ENCODE results near the gene OR6Q1.

OR6Q1 gene

GRCh38 chr11:58057481-58057880, 26.7 kb downstream of the OR6Q1 start:
- H3K9me3 ChIP-seq (ENCODE audit: insufficient read depth, low read length), result no peaks in the 10 kb centered on the region
- no peaks in the 10 kb centered on the region for H3K79me2 ChIP-seq (ENCODE audit: low read length)
- no peak overlapping the region for H3K9ac ChIP-seq (ENCODE audit: low read length)
- H3K4me2 ChIP-seq (ENCODE audit: low read length), result no peak overlapping the region
- no peak overlapping the region for H3K4me3 ChIP-seq (ENCODE audit: low read length)
- H4K20me1 ChIP-seq (ENCODE audit: insufficient read depth, low read length), result no peaks in the 10 kb centered on the region
- no peaks in the 10 kb centered on the region for H3K36me3 ChIP-seq (replicated peaks; ENCODE audit: low read depth, low read length)
- H3K27me3 ChIP-seq (ENCODE audit: low read depth, low read length), result peaks cover 12% of the 10 kb centered on the region; the same call in 1 of the 2 replicates
- H3K4me1 ChIP-seq (ENCODE audit: low read length), result no peaks in the 10 kb centered on the region
- TF ChIP-seq CTCF (IDR thresholded peaks at IDR 0.05; ENCODE audit: low read depth, low read length) (no peak), EZH2phosphoT487 (IDR thresholded peaks at IDR 0.05; ENCODE audit: low read depth) (no peak)
- no peak overlapping the region for H2AFZ ChIP-seq (ENCODE audit: low read depth, low read length)
- no peak overlapping the region for H3K27ac ChIP-seq (ENCODE audit: low read length)

- no peak for TF ChIP-seq EZH2phosphoT487 (IDR thresholded peaks at IDR 0.05; ENCODE audit: low read depth)
- Histone ChIP-seq H3K9me3 (ENCODE audit: insufficient read depth, low read length) (no peaks in the 10 kb centered on the region), H4K20me1 (ENCODE audit: insufficient read depth, low read length) (no peaks in the 10 kb centered on the region), H2AFZ (ENCODE audit: low read depth, low read length) (no peak overlapping the region), H3K4me2 (ENCODE audit: low read length) (no peak overlapping the region), H3K27me3 (ENCODE audit: low read depth, low read length) (peaks cover 16% of the 10 kb centered on the region; the same call in 1 of the 2 replicates), H3K4me3 (ENCODE audit: low read length) (no peak overlapping the region), H3K27ac (ENCODE audit: low read length) (no peak overlapping the region), H3K4me1 (ENCODE audit: low read length) (no peaks in the 10 kb centered on the region), H3K9ac (ENCODE audit: low read length) (no peak overlapping the region), H3K36me3 (replicated peaks; ENCODE audit: low read depth, low read length) (no peaks in the 10 kb centered on the region), H3K79me2 (ENCODE audit: low read length) (no peaks in the 10 kb centered on the region)
These were observed 27.7 kb downstream of the OR6Q1 start for GRCh38 chr11:58058276-58059006.

DNA sequence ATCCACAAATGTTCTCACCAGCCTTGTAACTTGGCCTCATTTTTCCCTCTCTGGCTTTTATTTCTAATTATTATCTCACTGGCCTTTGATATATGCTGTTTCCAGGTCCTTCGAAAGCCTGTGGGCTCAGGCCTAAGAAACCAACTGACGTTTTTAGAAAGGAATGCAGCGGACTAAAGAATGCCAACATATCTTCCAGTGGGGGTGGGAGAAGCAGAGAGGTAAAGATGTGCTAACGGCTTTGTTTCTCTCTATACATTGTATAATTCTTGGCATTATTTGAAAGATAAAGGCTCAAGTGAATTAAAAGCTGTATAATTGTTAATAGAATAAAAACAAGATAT, 28.2 kb downstream of the OR6Q1 start:
- H3K27ac ChIP-seq (ENCODE audit: low read length), result no peak overlapping the region
- no peaks in the 10 kb centered on the region for H4K20me1 ChIP-seq (ENCODE audit: insufficient read depth, low read length)
- no peak overlapping the region for H2AFZ ChIP-seq (ENCODE audit: low read depth, low read length)
- no peak overlapping the region for H3K4me2 ChIP-seq (ENCODE audit: low read length)
- H3K79me2 ChIP-seq (ENCODE audit: low read length), result no peaks in the 10 kb centered on the region
- H3K27me3 ChIP-seq (ENCODE audit: low read depth, low read length), result peaks cover 14% of the 10 kb centered on the region; the same call in 1 of the 2 replicates
- no peak overlapping the region for H3K9ac ChIP-seq (ENCODE audit: low read length)
- no peaks in the 10 kb centered on the region for H3K4me1 ChIP-seq (ENCODE audit: low read length)
- H3K4me3 ChIP-seq (ENCODE audit: low read length), result no peak overlapping the region
- no peaks in the 10 kb centered on the region for H3K9me3 ChIP-seq (ENCODE audit: insufficient read depth, low read length)
- H3K36me3 ChIP-seq (replicated peaks; ENCODE audit: low read depth, low read length), result no peaks in the 10 kb centered on the region
- TF ChIP-seq EZH2phosphoT487 (IDR thresholded peaks at IDR 0.05; ENCODE audit: low read depth) (no peak), CTCF (IDR thresholded peaks at IDR 0.05; ENCODE audit: low read depth, low read length) (no peak)

DNA sequence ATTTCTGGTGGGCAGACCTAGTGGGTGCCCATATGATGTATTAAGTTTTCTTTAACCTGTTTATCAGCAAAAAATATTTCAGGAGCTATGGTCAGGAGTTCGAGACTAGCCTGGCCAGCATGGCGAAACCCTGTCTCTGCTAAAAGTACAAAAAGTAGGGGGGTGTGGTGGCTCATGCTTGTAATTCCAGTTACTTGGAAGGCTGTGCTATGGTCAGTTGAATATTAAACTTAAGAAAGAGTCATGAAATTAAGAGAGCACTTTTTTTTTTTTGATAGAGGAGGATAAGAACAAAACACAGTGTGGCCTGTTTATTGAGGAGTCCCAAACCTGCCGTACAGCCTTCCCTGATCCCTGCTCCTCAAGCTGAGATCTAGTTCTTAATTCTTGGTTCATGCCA, 29.8 kb downstream of the OR6Q1 start:
- H3K4me1 ChIP-seq (ENCODE audit: low read length), result no peaks in the 10 kb centered on the region
- no peaks in the 10 kb centered on the region for H3K9me3 ChIP-seq (ENCODE audit: insufficient read depth, low read length)
- H4K20me1 ChIP-seq (ENCODE audit: insufficient read depth, low read length), result no peaks in the 10 kb centered on the region
- H3K79me2 ChIP-seq (ENCODE audit: low read length), result no peaks in the 10 kb centered on the region
- peaks cover 12% of the 10 kb centered on the region; the same call in 1 of the 2 replicates for H3K27me3 ChIP-seq (ENCODE audit: low read depth, low read length)
- no peak overlapping the region for H3K4me2 ChIP-seq (ENCODE audit: low read length)
- no peak overlapping the region for H3K9ac ChIP-seq (ENCODE audit: low read length)
- H3K4me3 ChIP-seq (ENCODE audit: low read length), result no peak overlapping the region
- H3K36me3 ChIP-seq (replicated peaks; ENCODE audit: low read depth, low read length), result no peaks in the 10 kb centered on the region
- H3K27ac ChIP-seq (ENCODE audit: low read length), result no peak overlapping the region
- no peak overlapping the region for H2AFZ ChIP-seq (ENCODE audit: low read depth, low read length)
- TF ChIP-seq EZH2phosphoT487 (IDR thresholded peaks at IDR 0.05; ENCODE audit: low read depth), result no peak
- no peak for TF ChIP-seq CTCF (IDR thresholded peaks at IDR 0.05; ENCODE audit: low read depth, low read length)

Data from OCI-LY3 (cell line).